IPS-NIHi7 (cell line): ENCODE data around the gene IGF1.

Experiments
- DNase-seq: peaks from one replicate; pipeline ENCODE4 v3.0.0; 2012; ENCODE audit warnings: mixed read lengths; ENCODE audit errors: extremely low spot score

The IGF1 gene

DNA sequence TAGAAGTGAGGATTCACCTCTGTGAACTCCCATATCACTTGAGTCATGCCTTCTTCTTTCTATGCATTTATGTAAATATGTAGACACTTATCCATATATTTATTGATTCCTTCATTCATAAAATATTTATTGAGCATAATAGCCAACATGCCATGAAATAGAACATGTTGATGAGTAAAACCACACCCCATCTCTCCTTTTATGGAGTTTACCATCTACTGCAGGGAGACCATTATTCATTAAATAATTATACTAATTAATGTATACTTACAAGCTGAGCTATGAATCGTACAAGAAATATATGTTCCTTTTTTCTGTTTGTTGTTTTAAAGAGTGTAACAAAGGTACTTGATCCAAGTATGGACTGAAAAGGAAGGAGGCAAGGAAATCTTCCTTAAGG is 17.4 kb upstream of the IGF1 start:
- no peak for DNase-seq

DNA sequence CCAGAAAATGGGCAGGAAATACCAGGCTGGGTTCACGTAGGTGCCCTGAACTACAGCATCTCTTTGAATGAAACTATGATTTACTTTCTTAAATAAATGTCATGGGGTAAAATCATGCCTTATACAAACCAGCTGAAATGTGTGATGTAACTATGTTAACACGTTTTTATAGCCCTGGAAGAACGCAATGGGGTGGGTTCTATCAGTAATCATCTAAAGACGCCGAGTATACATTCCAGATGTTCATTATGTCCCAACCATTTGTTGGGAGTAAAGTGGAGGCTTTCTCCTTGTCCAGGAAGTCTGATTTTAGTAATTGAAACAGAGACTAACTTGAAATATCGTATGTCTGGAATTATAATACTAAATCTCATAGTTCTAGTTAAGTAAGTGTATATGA is 16.2 kb upstream of the IGF1 start:
- no peak for DNase-seq

- DNase-seq: no peak
Measured at GRCh38 chr12:102487226-102487625, 6.9 kb upstream of the IGF1 start.

- DNase-seq: no peak
Measured at GRCh38 chr12:102486153-102486552, 5.8 kb upstream of the IGF1 start.

- peak; percentile 59 for DNase-seq
Measured at GRCh38 chr12:102484428-102484958, 4.1 kb upstream of the IGF1 start.

DNA sequence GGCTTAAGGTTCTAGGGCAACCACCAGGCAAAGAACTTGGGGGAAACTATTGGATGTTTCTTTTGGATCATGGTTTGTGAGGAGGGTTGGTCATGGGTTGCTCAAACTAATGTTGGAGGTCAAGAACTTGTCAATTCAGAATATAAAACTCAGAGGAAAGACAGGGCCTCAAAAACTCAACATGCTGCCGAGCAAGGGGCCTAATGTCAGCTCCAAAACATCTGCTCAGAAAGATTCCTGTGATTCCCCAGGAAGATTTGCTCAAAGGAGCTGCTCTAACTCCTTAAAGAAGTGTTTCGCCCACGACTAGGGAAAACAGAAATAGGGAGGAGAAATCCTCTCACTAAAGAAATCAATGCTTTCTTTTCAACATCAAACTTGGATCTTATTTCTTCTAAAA is 3.7 kb upstream of the IGF1 start:
- no peak for DNase-seq

DNA sequence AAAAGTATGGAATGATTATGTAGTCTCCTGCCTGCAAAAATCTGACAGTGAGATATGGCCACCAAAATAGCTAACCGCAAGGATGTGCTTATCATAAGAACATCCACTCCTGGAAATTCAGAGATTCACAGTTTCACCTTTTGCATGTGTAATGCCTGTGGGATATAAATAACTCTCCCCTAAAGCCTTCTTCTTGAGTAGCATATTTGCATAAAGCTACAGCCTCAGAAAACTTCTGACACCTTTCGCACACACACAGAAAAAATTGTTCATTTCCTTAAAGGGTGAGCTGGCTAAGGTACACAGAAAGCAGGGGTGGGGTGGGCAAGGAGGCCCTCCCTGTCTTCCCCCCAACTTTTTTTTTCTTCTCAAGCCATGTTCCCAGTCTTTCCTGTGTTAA is 3.1 kb upstream of the IGF1 start:
- DNase-seq: no peak

DNA sequence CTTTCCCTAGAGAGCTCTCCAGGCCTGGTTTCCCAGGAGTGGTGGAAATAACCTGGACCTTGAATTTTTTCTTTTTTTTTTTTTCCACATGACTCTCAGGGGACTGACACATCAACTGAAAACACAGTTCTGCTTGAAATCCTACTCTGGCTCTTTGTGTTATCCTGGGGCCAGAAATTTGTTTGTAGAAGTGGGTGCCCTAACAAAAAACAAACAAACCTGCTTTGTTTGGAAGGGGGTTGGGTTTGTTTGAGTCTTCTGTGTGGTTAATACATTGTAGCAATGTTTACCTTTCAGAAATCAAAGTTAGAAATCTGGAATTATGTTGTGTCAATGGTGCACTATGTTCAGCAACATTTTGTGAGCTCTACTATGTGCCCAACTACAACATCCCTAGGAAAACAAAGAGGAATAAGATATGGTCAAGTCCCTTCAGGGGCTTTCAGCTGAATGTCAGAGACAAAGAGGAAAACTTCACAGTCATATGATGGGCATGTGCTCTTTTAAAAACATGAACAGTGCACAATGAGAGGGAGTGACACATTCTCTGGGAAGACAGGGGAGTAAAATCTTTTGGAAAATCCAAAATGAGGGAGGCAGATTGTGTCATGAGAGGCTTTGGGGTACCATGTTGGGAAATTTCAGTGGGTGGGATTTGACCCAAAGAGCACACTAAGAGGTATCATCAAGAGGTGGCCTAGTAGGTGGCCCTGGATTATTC is 1.5 kb upstream of the IGF1 start:
- DNase-seq: no peak

GRCh38 chr12:102479939-102480338 is 424 bp downstream of the IGF1 start:
- no peak for DNase-seq

GRCh38 chr12:102479099-102479885 is 1.1 kb downstream of the IGF1 start:
- DNase-seq: peak; percentile 15

- peak; percentile 38 for DNase-seq
Measured at GRCh38 chr12:102478405-102479098, 1.8 kb downstream of the IGF1 start.

GRCh38 chr12:102475355-102475754 is 5.0 kb downstream of the IGF1 start:
- no peak for DNase-seq

- no peak for DNase-seq
Measured at GRCh38 chr12:102474438-102475064, 5.8 kb downstream of the IGF1 start.

DNA sequence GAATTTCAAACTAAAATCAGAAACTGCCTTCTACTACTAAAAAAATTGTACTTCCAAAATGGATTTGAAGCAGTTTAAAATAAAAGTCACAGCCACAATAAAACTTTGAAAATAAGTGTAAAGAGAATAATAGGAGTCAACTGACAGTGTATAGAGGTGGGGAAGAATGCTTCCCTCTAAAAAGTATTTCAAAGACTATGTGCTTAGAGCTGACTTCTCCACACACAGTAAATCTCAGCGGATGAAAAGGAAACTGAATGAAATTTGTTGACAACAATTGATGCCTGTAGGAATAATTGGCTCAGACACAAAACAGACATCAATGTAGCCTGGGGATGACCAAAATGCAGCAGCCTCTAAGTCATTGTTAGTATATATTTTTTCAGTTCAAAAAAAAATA is 7.9 kb downstream of the IGF1 start:
- DNase-seq: no peak

DNA sequence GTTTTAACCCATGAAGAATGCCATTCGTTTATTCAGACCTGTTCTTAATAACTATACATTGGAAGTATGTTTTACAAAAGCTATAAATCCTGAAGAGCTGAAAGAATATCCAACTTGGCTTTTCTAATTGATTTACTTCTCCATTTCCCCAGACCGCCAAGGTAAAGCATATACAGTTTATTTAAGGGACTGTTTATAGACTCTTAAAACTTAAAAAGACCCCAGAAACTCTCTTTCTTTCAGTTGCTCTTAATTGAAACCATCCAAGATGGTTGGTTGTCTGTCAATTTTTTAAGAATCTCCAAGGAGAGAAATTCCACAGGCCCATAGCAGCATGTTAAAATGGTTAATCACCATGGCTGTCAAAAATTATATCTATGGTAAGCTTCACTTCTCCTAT is 8.8 kb downstream of the IGF1 start:
- DNase-seq: no peak

DNA sequence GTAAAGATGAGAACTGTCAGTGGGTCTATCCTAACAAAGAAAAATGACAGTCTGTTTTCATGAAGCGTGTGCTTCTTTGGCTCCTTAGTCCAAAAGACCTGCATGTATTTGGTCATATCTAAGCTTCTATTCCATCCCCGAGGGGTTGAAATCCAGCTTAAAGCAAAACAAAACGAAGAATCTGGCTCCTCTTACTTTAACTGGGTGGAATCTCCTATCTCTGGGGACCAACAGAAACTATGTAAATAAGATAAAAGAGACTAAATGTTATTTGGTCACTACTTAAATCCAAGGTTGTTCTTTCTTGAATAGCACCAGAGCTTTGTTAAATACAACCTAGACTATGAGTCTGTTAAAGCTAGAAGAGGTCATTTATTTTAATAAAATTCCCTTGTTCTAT is 9.4 kb downstream of the IGF1 start:
- no peak for DNase-seq

GRCh38 chr12:102468261-102468915 is 12.0 kb downstream of the IGF1 start:
- no peak for DNase-seq

- DNase-seq: no peak
Measured at GRCh38 chr12:102465762-102466560, 14.4 kb downstream of the IGF1 start.

GRCh38 chr12:102463659-102464249 is 16.6 kb downstream of the IGF1 start:
- DNase-seq: no peak

GRCh38 chr12:102462795-102463465 is 17.4 kb downstream of the IGF1 start:
- DNase-seq: no peak
